ENCODE measurements around the gene MBLAC1.
"Not testable (repeated sequence)": the region's sequence is repeated elsewhere in the genome, so short reads cannot be mapped to it uniquely, and the experiment has no call there.

MBLAC1 gene

DNA sequence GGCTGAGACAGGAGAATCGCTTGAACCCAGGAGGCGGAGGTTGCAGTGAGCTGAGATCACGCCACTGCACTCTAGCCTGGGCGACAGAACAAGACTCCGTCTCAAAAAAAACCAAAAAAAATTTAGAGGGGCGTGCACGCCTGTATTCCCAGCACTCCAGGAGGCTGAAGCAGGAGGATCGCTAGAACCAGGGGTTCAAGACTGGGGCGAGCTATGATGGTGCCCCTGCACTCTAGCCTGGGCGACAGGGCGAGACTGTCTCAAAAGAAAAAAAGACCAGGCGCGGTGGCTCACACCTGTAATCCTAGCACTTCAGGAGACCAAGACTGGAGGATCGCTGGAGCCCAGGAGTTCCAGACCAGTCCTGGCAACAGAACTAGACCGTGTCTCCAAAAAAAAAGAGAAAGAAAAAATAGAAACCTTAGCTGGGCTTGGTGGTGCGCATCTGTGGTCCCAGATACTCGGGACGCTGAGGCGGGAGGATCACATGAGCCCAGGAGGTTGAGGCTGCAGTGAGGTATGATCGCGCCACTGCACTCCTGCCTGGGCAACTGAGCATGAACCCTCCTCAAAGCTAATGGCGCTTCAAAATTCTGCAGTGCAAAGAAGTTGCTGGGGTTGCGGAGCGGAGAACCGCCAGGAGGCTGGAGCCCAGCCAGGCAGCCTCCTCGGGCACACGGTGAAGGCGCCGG is 382 bp upstream of the MBLAC1 start:
- DNase-seq = no peak

- DNase-seq = no peak
These were observed 1.3 kb downstream of the MBLAC1 start for GRCh38 chr7:100127866-100128636.

- DNase-seq = no peak
These were observed 1.8 kb downstream of the MBLAC1 start for GRCh38 chr7:100128637-100128963.

DNA sequence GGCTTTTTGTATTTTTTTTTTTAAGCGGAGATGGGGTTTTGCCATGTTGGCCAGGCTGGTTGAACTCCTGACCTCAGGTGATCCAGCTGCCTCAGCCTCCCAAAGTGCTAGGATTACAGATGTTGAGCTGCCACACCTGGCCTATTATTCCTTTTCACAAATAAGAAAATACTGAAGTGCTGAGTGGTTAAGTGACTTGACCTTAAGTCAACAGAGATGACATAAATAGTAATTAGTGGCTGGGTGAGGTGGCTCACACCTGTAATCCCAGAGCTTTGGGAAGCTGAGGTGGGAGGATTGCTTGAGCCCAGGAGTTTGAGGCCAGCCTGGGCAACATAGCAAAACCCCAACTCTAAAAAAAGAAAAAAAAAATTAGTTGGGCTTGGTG is 3.4 kb downstream of the MBLAC1 start:
- not testable (repeated sequence) for DNase-seq

- DNase-seq = peak; percentile 20
These were observed 4.1 kb downstream of the MBLAC1 start for GRCh38 chr7:100130608-100131453.

- no peak for DNase-seq
These were observed 5.4 kb downstream of the MBLAC1 start for GRCh38 chr7:100132126-100132525.

- DNase-seq = no peak
These were observed 6.0 kb downstream of the MBLAC1 start for GRCh38 chr7:100132697-100133151.

GRCh38 chr7:100137851-100138760 is 11.3 kb downstream of the MBLAC1 start:
- DNase-seq = no peak

GRCh38 chr7:100141555-100141949 is 14.8 kb downstream of the MBLAC1 start:
- no peak for DNase-seq

GRCh38 chr7:100142461-100142860 is 15.7 kb downstream of the MBLAC1 start:
- no peak for DNase-seq

GRCh38 chr7:100146350-100146749 is 19.6 kb downstream of the MBLAC1 start:
- DNase-seq = not testable (repeated sequence)

- DNase-seq = no peak
These were observed 20.5 kb downstream of the MBLAC1 start for GRCh38 chr7:100147278-100147677.

GRCh38 chr7:100148225-100148558 is 21.4 kb downstream of the MBLAC1 start:
- DNase-seq = no peak

GRCh38 chr7:100148559-100149328 is 22.0 kb downstream of the MBLAC1 start, which contains the start of gene LAMTOR4:
TSS of gene LAMTOR4 (plus strand) at chr7:100148918. CDS start at chr7:100148973, 55 bp downstream.
- peak; percentile 97 for DNase-seq

- DNase-seq = no peak
These were observed 25.6 kb downstream of the MBLAC1 start for GRCh38 chr7:100152404-100152803.

- no peak for DNase-seq
These were observed 26.3 kb downstream of the MBLAC1 start for GRCh38 chr7:100152937-100153666.

DNA sequence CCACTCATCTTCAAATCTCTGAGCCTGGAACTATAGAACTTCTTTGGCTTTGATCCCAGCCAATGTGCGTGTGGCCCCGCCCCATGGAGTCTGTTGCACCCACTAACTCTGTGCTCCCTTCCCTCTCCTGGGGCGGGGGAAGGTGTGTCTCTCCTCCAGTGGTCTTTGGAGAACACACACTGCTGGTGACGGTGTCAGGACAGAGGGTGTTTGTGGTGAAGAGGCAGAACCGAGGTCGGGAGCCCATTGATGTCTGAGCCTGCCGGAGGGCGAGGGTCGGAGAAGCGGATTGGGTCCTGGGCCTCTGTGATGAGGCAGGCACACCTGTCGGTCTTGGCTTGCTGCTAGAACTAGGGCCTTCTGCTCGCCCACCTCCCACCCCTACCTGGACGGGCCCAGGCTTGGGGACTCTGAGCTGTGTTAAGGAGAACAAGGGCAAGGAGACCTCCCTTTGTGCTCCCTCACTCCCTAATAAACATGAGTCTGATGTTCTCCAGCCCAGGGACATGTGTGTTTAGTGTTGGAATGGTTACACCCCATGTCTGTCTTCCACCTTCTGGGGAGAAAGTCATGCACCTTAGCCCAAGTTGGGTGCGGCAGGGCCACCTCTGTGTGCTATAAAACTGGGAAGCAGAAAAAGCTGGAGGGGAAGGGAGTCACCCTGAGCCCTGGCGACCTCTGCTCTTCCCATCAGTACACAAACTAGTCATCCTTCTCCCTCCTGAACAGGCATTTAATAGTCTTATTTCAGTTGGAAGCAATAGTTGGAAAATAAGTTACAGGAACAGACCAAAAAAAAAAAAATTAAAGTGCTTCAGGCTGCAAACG is 27.2 kb downstream of the MBLAC1 start:
- no peak for DNase-seq

DNA sequence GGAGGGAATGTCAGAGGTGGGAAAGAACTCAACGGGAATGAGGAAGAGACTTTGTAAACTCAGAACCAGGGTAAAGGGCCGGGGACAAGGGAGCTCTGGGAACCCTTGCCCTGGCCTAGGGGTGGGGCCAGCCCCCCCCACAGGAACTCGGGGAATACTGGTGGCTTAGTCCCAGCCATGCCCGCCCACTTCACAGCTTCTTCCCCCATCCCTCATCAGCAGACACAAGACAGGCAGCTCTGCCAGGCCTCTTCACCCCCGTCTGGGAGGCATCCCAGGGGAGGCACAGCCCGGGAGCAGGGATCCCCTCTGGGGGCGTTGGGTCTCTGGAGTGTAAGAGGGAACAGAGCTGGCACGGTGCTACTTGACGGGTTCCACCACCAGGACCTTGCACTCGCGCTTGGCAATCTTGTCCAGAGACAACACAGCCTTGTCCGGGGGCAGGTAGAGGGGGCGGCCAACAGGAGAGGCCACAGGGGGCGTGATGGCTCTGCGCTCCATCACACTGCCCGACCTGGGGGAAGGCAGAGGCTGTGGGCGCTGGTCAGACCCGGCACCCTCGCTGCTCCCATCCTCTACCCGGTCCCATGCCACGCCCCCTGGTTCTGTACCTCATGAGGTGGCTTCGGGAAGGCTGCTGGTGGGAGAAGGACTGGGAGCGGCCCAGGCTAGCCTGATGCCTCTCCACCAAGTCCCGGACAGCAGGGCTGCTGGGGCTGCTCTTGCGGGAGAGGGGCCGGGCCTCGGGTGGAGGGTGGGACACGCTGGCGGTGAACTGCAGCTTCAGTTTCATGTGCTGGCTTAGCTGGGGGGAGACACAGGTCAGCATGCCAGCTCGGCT is 28.1 kb downstream of the MBLAC1 start:
- no peak for DNase-seq
